Measurements from ENCODE around the gene KIAA0513. TPM values are rescaled to one million over a fixed set of nuclear protein-coding genes. Genes with fewer than 3 reads are reported as not detected.

The KIAA0513 gene
- total RNA-seq, 4 donors from 2014 or later = 8.2 to 22.4 (median 21.4) TPM

DNA sequence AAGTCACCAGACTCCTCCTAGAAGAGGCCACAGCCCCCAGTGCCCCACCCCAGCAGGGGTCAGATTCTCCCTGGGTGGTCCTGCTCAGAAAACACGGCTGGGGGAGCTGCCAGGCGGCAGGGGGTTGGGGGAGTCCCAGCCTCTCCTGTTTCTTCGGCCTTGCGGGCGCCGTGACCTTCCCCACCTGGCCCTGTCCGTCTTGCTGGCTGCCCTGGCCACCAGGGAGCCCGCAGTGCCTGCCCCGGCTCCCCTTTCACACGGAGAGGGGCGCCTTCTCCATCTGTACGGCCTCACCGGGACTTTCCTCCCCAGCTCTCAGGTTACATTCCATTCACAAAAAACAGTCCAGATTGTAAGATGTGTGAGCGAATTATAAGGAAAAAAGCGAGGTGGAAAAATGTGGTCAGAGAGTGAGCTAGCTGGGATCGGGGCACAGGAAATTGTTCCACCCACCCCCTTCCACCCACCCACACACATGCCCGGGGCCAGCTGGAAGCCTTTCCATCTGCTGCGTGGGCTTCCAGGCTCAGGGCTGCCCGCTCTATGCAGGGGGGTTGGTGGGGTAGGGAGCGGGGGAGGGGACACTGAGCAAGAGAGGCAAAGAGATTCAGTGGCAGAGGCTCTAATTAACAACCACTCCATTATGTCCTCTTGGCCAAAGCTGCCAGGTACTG, 99.2 kb downstream of the KIAA0513 start:
- Histone ChIP-seq H3K27me3 (no peaks in the 10 kb centered on the region), H3K36me3 (no peaks in the 10 kb centered on the region), H3K4me1 (peaks cover 48 to 57% of the 10 kb centered on the region in 2 donors), H3K4me3 (peak overlapping the region; percentile 2 to 27 (median 14)), H3K27ac (peak overlapping the region; percentile 89 to 98 (median 92)), H3K9me3 (no peaks in the 10 kb centered on the region)
- peak; percentile 78 to 89 for DNase-seq
- peak; percentile 47 to 62 for ATAC-seq
- in situ Hi-C loops (cut with MboI; ENCODE audit: low sequenced_read_pairs in 4 of 4) (no loop called here), intact Hi-C loops (cut with DNase I; ENCODE audit: low total_unique reads) (loop anchor here (1.0 kb wide), 1 partner anchor 22 kb away; no protein-coding TSS in a partner anchor)
- TF ChIP-seq POLR2A (IDR thresholded peaks at IDR 0.05) (peak in 1 of 2 donors; percentile 21), CTCF (IDR thresholded peaks at IDR 0.05 in 4 of 5, conservative IDR thresholded peaks at IDR 0.05 in 1 of 5) (peak in 1 of 5 experiments; percentile 22)

DNA sequence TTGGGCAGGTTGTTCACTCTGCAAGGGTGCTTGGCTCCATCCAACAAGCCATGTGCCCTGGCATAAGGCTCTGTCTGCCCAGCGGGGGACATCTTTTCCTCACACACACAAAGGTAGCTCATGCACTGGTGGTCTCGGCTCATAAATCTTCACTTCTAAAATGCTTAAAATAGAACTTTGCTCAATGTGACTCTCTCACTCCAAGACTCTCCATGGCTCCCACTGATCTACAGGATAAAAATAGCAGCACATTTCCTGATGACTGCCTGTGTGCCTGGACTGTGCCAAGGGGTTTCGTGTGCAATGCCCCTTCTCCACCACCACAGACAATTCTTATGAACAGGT, 99.8 kb downstream of the KIAA0513 start:
- intact Hi-C loops (cut with DNase I; ENCODE audit: low total_unique reads) (no loop called here), in situ Hi-C loops (cut with MboI; ENCODE audit: low sequenced_read_pairs in 4 of 4) (no loop called here)
- Histone ChIP-seq H3K9me3 (no peaks in the 10 kb centered on the region), H3K36me3 (no peaks in the 10 kb centered on the region), H3K4me1 (peaks cover 48 to 57% of the 10 kb centered on the region in 2 donors), H3K27me3 (no peaks in the 10 kb centered on the region), H3K4me3 (peak overlapping the region in 1 of 4 donors; percentile 21), H3K27ac (peak overlapping the region; percentile 89 to 98 (median 92))
- ATAC-seq (no peak), DNase-seq (no peak)
- TF ChIP-seq POLR2A (IDR thresholded peaks at IDR 0.05) (no peak), CTCF (IDR thresholded peaks at IDR 0.05 in 4 of 5, conservative IDR thresholded peaks at IDR 0.05 in 1 of 5) (no peak)

DNA sequence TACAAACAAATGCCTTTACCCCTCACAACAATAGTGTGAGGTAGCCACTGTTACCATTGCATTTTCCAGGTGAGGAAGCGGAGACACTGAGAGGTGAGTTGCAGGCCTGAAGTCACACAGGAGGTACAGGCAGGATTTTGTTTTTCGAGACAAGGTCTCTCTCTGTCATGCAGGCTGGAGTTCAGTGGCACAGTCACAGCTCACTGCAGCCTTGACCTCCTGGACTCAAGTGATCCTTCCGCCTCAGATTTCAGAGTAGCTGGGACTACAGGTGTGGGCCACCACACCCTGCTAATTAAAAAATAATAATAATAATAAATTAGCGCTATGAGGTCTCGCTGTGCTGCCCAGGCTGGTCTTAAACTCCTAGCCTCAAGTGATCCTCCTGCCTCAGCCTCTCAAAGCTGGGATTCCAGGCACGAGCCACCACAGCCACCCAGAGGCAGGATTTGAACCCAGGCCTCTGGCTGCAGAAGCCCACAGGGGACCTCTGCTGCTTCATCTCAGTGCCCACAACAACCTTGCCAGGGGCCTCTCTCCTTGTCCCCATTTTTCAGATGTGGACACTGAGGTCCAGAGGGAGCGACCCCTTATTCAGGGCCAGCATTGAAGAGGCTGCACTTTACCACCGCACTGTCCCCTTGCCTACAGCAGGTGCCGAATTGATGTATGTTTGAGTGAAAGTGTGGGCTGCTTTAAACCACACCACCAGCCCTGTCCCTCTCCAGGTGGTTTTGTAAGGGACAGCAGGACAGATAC, 100.7 kb downstream of the KIAA0513 start:
- peak overlapping the region in 1 of 4 donors; percentile 93 for H3K27ac ChIP-seq
- no peak for ATAC-seq
- H3K27me3 ChIP-seq = no peaks in the 10 kb centered on the region
- H3K36me3 ChIP-seq = no peaks in the 10 kb centered on the region
- in situ Hi-C loops (cut with MboI; ENCODE audit: low sequenced_read_pairs in 4 of 4) (no loop called here), intact Hi-C loops (cut with DNase I; ENCODE audit: low total_unique reads) (no loop called here)
- DNase-seq = no peak
- TF ChIP-seq POLR2A (IDR thresholded peaks at IDR 0.05) = no peak
- TF ChIP-seq CTCF (IDR thresholded peaks at IDR 0.05 in 4 of 5, conservative IDR thresholded peaks at IDR 0.05 in 1 of 5) = no peak
- H3K9me3 ChIP-seq = no peaks in the 10 kb centered on the region
- H3K4me3 ChIP-seq = no peak overlapping the region
- peaks cover 48 to 57% of the 10 kb centered on the region in 2 donors for H3K4me1 ChIP-seq

GRCh38 chr16:85129876-85130704, 102.5 kb downstream of the KIAA0513 start:
- no peak overlapping the region for H3K4me3 ChIP-seq
- TF ChIP-seq CTCF (IDR thresholded peaks at IDR 0.05 in 4 of 5, conservative IDR thresholded peaks at IDR 0.05 in 1 of 5) (no peak), POLR2A (IDR thresholded peaks at IDR 0.05) (no peak)
- H3K27ac ChIP-seq = peak overlapping the region; percentile 66 to 73 (median 70)
- H3K4me1 ChIP-seq = peaks cover 33 to 42% of the 10 kb centered on the region in 2 donors
- in situ Hi-C loops (cut with MboI; ENCODE audit: low sequenced_read_pairs in 4 of 4) = no loop called here
- no peaks in the 10 kb centered on the region for H3K36me3 ChIP-seq
- no peaks in the 10 kb centered on the region for H3K9me3 ChIP-seq
- ATAC-seq (peak in 1 of 2 donors; percentile 3), DNase-seq (peak in 1 of 2 donors; percentile 40)
- no peaks in the 10 kb centered on the region for H3K27me3 ChIP-seq
- intact Hi-C loops (cut with DNase I; ENCODE audit: low total_unique reads) = no loop called here

All from gastrocnemius medialis (tissue), 4 donors.